ENCODE measurements around the gene FAM117B.
"Not testable (repeated sequence)": the region's sequence is repeated elsewhere in the genome, so short reads cannot be mapped to it uniquely, and the experiment has no call there.

FAM117B gene

GRCh38 chr2:202703091-202703490 lies 68.3 kb downstream of the FAM117B start:
- no peak for DNase-seq (ENCODE audit: low spot score)

GRCh38 chr2:202704248-202704647 lies 69.5 kb downstream of the FAM117B start:
- DNase-seq (ENCODE audit: low spot score) = no peak

DNA sequence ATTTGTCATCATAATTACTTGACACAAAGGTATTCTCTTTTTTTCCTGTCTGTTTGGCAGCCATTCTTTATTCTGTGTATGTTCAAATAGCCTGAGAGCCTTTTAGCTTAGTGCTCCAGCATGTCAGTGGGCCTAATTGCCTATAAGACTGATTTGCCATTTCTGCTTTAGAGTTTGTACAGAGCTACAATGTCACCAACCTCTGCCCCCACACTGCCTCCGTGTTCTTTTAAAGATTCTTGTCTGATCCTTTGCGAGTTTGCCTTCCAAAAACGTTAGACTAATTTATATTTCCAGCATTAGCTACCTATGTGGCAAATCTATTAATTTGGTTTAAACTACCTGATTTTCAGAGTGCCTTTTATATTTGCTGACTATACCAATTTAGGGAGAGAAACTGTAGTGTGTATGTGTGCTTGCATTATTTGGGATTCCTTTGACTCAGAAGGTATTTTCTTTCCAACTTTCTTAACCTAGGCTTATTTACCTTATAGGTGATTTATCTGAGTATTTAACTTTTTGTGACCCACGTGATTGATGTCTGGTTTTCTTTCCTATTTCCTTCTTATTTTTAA lies 70.8 kb downstream of the FAM117B start:
- DNase-seq (ENCODE audit: low spot score) = no peak

GRCh38 chr2:202714971-202715935 lies 80.5 kb downstream of the FAM117B start:
- not testable (repeated sequence) for DNase-seq (ENCODE audit: low spot score)

DNA sequence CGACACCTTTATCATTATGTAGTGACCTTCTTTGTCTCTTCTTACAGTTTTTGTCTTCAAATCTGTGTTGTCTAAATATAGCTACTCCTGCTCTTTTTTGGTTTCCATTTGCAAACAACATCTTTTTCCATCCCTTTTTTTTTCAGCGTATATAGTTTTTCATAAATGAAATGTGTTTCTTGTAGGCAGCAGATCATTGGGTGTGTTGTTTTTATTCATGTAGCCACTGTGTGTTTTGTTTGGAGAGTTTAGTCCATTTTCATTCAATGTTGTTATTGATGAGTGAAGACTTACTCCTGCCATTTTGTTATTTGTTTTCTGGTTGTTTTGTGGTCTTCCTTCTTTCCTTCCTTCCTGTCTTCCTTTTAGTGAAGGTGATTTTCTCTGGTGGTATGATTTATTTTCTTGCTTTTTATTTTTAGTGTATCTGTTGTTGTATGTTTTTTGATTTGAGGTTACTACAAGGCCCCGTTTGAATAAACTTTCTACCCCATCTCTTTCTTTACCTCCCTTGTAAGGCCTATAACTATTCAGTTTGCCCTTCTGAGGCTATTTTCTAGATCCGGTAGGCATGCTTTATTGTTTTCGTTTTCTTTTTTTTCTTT lies 81.4 kb downstream of the FAM117B start:
- no peak for DNase-seq (ENCODE audit: low spot score)

- no peak for DNase-seq (ENCODE audit: low spot score)
Observed at GRCh38 chr2:202716953-202717597, 82.3 kb downstream of the FAM117B start.

DNA sequence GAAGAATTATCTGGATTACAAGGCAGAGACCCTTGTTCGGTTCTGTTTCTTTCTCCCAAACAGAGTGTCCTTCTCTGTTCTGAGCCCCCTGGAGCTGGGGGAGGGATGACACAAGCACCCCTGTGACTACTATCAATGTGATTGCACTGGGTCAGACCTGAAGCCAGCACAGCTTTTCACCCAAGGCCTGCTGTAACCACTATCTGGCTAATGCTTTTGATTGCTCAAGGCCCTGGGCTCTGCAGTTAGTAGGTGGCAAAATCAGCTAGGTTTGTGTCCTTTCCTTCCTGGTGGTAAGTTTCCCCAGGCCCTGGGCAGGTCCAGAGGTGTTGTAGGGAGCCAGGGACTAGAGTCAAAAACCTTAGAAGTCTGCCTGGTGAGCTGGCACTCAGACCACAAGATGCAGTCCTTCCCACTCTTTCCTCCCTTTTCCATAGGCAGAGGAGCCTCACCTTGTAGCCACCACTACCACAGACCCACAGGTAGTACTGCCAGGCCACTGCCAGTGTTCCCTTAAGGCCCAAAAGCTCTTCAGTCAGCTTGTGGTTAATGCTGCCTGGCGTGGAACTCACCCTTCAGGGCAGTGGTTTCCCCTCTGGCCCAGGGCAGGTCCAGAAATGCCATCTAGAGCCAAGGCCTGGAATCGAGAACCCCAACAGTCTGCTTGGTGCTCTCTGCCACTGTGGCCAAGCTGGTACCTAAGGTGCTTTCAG lies 83.0 kb downstream of the FAM117B start:
- DNase-seq (ENCODE audit: low spot score) = no peak

GRCh38 chr2:202718614-202719013 lies 83.8 kb downstream of the FAM117B start:
- no peak for DNase-seq (ENCODE audit: low spot score)

GRCh38 chr2:202720226-202720625 lies 85.5 kb downstream of the FAM117B start:
- DNase-seq (ENCODE audit: low spot score) = no peak

DNA sequence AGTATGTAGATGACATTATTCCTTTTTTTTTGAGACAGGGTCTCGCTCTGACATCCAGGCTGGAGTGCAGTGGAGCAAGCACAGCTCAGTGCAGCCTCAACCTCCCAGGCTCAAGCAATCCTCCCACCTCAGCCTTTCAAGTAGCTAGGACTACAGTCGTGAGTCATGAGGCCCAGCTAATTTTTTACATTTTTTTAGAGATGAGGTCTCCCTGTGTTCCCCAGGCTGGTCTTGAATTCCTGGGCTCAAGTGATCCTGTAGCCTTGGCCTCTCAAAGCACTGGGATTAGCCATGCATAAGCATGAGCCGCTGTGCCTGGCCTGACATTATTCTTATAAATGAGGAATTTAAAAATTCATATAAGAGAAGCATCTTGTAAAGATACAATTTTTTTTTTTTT lies 86.9 kb downstream of the FAM117B start:
- DNase-seq (ENCODE audit: low spot score) = no peak

- no peak for DNase-seq (ENCODE audit: low spot score)
Observed at GRCh38 chr2:202723746-202724145, 89.0 kb downstream of the FAM117B start.

GRCh38 chr2:202726070-202726469 lies 91.3 kb downstream of the FAM117B start:
- no peak for DNase-seq (ENCODE audit: low spot score)

DNA sequence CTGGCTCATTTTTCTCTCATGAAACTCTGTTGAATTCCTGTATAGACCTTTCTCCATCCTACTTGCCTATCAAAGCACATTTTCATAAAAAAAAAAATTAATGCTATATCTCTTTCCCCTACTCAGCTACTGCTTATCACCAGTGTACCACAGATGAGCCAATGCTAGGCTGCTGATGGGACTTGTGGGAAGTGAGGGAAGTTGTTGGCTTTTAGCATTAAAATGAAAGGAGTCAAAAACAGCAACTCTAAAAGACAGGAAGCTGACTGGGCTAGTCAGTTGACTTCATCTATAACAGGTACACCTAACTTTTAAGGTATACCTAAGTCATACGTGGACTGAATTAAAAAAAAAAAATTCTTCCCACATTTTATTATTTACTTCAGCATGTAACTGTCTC lies 102.1 kb downstream of the FAM117B start:
- no peak for DNase-seq (ENCODE audit: low spot score)

- DNase-seq (ENCODE audit: low spot score) = no peak
Observed at GRCh38 chr2:202743613-202744012, 108.8 kb downstream of the FAM117B start.

DNA sequence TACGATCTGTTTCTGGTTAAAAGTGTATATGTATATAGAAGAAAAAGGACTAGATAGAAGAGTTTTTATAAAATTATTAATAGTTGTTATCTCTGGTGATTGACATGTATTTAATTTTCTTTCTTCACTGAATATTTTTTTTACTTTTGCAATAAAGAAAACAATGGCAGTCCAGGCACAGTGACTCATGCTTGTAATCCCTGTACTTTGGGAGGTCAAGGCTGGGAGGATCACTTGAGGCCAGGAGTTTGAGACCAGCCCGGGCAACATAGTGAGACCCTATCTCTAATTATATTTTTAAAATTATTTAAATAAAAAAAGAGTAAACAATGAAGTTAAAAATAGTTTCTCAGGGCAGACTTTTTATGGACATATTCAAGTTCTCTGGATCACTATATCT lies 114.7 kb downstream of the FAM117B start:
- DNase-seq (ENCODE audit: low spot score) = no peak

GRCh38 chr2:202750763-202751427 lies 116.1 kb downstream of the FAM117B start:
- no peak for DNase-seq (ENCODE audit: low spot score)

DNA sequence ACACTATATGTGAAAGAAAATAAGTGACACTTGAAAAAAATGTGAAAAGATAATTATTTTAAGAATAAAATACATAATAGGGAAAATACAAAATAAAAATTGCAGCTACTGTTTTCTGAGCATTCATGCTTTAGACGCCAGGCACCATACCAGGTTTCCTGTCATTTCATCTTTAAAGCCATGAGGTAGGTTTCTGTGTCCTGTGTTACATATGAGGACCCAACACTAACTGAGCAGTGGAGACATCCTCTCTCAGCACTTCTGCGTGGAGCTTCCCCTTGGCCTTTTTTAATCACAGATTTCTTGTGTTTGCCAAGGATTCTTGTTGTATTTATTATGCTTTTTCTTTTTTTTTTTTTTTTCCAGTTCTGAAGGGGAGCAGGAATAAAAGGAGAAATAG lies 117.3 kb downstream of the FAM117B start:
- DNase-seq (ENCODE audit: low spot score) = no peak

DNA sequence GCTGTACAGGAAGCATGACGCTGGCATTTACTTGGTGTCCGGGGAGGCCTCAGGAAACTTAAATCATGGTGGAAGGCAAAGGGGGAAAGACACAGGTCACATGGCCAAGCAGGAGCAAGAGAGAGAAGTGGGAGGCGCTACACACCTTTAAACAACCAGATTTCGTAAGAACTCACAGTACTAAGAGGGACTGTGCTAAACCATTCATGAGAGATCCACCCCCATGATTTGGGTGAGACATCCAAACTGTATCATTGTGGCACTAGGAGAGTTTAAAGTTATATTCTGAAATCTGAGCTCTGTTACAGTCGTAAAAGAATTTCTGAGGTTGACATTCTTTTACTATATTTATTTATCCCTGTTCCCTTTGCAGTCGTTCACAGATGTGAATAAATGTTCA lies 120.2 kb downstream of the FAM117B start:
- DNase-seq (ENCODE audit: low spot score) = no peak

DNA sequence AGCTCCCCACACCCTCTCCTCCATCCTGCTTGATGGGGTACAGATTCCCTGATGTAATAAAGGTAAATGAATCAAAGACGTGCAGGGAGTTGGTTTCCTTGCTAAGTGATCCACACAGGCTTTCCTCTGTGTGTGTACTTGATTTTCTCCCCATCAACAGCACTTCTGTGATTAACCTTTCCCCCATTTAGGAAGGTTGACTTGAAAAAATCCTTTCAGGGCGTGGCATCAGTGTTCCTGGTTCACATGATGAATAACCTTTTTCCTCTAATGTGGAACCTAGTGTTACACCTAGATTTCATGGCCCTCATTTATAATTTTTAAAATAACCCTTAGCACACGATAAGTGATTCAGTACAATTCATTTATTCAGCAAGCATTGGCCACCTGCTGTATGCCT lies 121.8 kb downstream of the FAM117B start:
- DNase-seq (ENCODE audit: low spot score) = no peak

DNA sequence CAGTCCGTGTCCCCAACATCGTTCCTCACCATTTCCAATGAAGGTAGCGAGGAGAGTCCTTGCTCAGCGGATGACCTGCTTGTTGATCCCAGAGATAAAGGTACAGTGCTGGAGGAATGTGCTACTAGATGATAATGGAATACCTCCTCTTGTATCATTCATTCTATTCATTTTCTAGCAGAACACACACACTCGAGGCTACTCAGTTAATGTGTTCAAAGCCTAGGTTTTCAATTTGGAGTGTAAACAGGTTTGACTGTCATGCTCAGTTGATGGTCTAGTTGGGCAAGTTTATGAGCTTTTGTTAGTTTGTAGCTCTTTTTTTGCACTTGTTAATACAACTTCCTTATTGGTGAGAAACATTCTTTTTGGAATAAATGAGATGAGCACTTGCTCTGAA lies 122.6 kb downstream of the FAM117B start:
- no peak for DNase-seq (ENCODE audit: low spot score)

GRCh38 chr2:202758128-202758527 lies 123.4 kb downstream of the FAM117B start:
- no peak for DNase-seq (ENCODE audit: low spot score)

All from kidney capillary endothelial cell (primary cell).